Breast epithelium (tissue), 3 donors: ENCODE results near the gene TECPR1.

Experiments used
- POLR2A ChIP-seq: fragments of 450-650 bp; IDR thresholded peaks from one replicate; pipeline ENCODE4 v1.6.1; 2016; ENCODE audit warnings: antibody characterized with exemption, mild to moderate bottlenecking, moderate library complexity
- POLR2AphosphoS5 ChIP-seq, 3 donors: sonication (generic); formaldehyde crosslinking; IDR thresholded peaks; one replicate each; pipeline ENCODE4 v1.6.1; 2017; ENCODE audit warnings: antibody characterized with exemption in 3 of 3
- TF ChIP-seq, protein P1 (sequence below), 3 donors: fragments of 450-650 bp; IDR thresholded peaks; one replicate each; pipeline ENCODE4 v1.5.1; 2016 to 2017; ENCODE audit warnings: antibody characterized with exemption in 3 of 3, mild to moderate bottlenecking in 3 of 3, moderate library complexity in 3 of 3

DNA sequence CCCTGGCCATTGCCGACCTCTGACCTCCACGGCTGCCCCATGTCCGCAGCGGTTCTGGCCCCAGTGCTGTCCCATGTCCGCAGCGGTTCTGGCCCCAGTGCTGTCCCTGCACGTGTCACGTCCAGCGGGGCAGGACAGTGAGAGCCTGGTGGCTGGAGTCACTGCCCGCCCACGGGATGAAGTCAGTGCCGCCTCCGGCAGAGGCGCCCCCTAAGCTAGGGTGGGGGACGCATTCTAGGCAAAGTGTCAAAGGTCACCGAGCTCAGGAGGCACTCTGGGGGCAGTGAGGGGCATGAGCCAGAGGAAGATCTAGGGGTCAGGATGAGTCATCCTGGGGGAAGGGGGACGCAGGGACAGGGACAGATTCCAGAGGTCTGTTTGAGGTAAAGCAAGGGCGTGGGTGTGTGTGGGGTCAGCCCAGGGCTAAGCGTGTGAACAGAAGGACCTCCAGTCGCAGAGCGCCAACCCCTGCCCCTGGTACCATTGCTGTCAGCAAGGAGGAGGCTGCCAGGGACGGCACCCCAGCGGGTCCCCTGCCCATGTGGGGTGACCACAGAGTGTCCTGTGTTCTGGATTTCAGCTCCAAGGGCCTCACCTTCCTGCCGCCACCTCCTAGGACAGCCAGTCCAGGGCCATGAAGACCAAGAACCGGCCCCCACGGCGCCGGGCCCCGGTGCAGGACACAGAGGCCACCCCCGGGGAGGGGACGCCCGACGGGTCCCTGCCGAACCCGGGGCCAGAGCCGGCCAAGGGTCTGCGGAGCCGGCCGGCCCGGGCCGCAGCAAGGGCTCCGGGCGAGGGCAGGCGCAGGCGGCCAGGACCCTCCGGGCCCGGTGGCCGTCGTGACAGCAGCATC, 40.1 kb downstream of the TECPR1 start:
- TF ChIP-seq, protein P1, sequence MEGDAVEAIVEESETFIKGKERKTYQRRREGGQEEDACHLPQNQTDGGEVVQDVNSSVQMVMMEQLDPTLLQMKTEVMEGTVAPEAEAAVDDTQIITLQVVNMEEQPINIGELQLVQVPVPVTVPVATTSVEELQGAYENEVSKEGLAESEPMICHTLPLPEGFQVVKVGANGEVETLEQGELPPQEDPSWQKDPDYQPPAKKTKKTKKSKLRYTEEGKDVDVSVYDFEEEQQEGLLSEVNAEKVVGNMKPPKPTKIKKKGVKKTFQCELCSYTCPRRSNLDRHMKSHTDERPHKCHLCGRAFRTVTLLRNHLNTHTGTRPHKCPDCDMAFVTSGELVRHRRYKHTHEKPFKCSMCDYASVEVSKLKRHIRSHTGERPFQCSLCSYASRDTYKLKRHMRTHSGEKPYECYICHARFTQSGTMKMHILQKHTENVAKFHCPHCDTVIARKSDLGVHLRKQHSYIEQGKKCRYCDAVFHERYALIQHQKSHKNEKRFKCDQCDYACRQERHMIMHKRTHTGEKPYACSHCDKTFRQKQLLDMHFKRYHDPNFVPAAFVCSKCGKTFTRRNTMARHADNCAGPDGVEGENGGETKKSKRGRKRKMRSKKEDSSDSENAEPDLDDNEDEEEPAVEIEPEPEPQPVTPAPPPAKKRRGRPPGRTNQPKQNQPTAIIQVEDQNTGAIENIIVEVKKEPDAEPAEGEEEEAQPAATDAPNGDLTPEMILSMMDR (IDR thresholded peaks at IDR 0.05), result no peak
- no peak for TF ChIP-seq POLR2AphosphoS5 (IDR thresholded peaks at IDR 0.05)
- TF ChIP-seq POLR2A, result no peak
